DMS153 (cell line): ENCODE data around the gene PRPF39.
"Not testable (repeated sequence)": the region's sequence is repeated elsewhere in the genome, so short reads cannot be mapped to it uniquely, and the experiment has no call there.

Source experiments
- DNase-seq: peaks from one replicate; lab custom pipeline; 2025; lab: John Stamatoyannopoulos, UW

The PRPF39 gene, protein sequence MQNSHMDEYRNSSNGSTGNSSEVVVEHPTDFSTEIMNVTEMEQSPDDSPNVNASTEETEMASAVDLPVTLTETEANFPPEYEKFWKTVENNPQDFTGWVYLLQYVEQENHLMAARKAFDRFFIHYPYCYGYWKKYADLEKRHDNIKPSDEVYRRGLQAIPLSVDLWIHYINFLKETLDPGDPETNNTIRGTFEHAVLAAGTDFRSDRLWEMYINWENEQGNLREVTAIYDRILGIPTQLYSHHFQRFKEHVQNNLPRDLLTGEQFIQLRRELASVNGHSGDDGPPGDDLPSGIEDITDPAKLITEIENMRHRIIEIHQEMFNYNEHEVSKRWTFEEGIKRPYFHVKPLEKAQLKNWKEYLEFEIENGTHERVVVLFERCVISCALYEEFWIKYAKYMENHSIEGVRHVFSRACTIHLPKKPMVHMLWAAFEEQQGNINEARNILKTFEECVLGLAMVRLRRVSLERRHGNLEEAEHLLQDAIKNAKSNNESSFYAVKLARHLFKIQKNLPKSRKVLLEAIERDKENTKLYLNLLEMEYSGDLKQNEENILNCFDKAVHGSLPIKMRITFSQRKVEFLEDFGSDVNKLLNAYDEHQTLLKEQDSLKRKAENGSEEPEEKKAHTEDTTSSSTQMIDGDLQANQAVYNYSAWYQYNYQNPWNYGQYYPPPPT

DNA sequence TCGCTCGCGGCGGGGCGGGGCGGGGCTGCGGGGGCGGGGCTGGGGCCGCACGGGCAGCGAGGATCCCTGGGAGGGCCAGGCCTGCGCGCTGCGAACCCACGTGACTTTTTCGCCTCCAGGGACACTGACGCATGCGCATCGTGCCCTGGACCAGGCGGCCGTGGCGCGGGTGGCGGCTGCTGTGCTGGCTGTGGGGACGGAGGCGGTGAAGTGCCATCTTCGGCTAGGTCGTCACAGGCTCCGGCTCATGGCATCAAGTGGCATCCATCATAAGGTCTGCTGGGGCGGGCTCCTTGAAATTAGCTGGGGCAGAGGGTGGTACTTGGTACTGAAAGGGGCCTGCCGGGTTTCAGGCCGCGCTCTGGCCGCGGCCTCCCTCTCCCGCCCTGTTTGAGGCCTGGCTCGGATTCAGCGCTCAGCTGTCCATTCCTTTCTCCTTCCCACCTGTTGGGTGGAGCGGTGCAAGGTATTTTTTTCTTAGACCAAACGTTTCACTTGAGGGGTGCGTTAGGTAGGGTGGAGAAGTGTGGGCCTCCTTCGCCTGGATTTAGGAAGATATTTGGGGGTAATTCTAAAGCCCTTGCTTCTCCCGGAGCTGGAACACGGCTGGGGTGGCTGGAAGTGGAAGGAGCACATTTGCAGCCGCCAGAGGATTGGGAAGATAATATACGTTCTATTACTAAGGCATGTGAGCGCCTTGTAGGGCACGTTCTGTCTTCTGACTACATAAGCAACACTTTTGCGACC is at the start of gene PRPF39:
TSS of gene PRPF39 (plus strand) at position 141 of the 747 bp plus-strand sequence. CDS start 11,124 bp downstream, outside the sequence.
- peak; percentile 86 for DNase-seq

DNA sequence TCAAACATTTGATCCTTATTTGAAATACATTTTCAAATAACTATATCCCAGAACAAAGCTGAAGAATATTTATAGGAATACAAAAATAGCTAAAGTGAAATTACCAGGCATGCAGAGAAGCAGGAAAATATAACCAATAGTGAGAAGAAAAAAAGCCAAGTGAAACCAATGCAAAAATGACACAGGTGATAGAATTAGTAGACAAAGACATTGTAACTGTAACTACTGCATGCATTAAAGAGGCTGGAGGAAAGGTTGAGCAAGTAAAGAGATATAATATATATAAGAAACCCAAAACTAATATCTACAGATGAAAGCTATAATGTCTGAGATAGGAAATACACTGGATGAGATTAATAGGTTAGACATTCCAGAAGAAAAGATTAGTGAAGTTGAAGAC is 49.2 kb upstream of the PRPF39 start:
- no peak for DNase-seq

DNA sequence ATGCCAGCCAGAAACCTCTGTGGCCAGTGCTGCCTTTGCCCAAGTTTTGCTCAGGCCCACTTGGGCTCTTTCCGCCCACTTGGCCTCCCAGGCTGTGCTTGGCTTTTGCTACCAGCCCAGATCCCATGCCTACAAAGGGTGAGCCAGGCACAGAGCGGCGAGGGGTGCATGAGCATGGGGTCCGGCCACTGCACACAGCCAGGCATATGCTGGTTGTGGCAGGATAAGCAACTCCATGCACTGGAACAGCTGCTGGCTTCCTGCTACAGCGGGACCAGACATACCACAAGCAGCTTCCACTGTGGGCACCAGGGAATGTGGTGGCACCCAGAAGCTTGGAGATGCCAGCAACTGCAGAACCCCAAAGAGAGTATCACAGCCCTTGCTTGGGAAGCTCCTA is 45.7 kb upstream of the PRPF39 start:
- DNase-seq, result no peak

DNA sequence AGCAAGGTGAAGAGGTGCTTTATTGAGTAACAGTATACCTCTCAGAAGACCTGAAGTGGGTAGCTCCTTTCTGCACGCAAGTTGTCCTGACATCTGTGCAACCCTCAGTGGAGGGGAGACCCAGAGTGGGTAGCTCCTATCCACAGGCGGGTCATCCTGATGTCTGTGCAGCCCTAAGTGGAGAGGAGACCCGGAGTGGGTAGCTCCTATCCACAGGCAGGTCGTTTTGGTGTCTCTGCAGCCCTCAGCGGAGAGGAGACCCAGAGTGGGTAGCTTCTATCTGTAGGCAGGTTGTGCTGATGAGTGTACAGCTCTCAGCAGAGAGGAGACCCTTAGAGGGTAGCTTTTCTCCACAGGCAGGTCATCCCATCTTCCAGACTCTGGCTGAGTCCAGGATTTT is 45.1 kb upstream of the PRPF39 start:
- DNase-seq, result no peak

DNA sequence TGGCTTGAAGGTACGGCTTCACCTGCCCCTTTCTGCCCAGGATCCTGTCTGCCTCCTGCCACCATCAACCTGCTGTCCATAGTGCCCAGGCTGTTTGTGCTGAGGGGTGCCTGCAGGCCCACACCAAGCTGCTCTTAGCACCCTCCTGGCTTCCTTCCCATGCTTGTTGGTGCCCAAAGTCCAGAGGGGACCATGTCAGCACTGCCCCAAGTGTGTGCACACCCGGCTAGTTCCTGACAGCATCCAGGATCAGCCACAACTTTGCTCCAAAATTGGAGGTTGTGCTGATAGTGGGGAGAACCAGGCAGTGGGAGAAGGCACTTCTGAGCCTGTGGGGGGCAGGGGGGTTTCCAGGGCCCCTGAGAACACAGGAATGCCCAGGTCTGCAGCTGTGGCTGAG is 44.5 kb upstream of the PRPF39 start:
- DNase-seq, result no peak

DNA sequence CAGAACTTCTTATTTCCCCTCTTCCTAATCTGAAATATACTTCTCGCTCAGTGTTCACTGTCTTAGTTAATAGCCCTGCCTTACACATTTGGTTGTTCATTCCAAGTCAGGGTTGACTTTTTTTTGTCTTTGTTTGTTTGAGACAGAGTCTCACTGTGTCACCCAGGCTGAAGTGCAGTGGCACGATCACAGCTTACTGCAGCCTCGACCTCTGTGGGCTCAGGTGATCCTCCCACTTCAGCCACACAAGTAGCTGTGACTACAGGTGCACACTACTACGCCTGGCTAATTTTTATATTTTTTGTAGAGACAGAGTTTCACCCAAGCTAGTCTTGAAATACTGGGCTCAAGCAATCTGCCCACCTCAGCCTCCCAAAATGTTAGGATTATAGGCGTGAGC is 42.3 kb upstream of the PRPF39 start:
- no peak for DNase-seq

DNA sequence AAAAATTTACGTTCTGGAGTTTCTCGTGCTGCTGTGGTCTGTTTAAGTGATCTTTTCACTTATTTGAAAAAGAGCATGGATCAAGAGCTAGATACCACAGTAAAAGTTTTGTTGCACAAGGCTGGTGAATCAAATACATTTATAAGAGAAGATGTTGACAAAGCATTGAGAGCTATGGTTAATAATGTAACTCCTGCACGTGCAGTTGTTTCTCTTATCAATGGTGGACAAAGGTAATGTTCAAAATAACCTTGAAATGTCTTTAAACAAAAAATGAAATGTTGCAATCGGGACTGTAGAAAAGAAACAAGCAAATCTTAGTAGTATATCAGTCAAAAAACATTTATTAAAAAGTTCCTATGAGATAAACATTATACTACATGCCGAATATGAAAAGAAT is 39.3 kb upstream of the PRPF39 start:
- DNase-seq, result no peak

DNA sequence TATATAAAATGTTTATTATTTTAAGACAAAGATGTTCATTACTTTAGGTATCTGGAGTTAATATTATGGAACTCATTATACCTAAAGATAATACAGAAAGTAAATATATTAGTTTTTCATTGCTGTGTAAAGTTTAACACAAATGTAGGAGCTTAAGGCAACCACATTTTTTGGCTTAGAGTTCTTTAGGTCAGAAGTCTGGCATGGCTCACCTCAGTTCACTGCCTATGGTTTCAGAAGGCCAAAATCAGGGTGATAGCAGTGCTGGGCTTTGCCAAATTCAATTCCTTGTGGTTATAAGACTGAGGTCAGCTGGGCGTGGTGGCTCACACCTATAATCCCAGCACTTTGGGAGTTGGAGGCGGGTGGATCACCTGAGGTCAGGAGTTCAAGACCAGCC is 35.5 kb upstream of the PRPF39 start:
- DNase-seq, result no peak

DNA sequence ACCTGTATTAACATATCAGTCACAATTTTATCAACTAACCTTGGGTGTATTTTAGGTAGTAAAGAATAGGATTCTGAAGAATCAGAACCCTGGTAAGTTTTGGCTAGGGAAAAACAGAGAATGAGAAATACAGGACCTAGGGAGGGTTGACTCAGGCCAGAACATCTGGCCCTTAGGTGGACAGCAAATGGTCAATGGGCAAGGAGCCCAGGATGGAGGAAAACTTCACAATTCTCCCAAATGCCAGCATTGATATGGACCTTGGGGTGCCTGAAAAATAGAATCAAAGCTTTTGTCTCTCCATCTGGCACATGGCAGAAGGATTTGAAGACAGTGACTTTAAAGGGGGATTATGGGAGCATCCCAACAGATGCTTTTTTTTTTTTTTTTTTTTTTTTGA is 32.7 kb upstream of the PRPF39 start:
- DNase-seq, result no peak

DNA sequence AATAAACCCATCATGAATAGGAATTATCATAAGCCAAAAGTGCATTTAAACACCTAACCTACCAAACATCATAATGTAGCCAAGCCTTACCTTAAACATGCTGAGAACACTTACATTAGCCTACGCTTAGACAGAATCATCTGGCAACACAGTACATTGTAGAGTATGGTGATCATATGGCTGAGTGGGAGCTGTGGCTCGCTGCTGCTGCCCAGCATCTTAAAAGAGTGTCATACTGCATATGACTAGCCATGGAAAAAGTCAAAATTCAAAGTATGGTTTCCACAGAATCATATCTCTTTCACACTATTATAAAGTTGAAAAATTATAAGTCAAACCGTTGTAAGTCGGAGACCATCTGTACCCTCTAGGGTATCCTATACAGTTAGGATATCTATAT is 32.0 kb upstream of the PRPF39 start:
- DNase-seq, result no peak

DNA sequence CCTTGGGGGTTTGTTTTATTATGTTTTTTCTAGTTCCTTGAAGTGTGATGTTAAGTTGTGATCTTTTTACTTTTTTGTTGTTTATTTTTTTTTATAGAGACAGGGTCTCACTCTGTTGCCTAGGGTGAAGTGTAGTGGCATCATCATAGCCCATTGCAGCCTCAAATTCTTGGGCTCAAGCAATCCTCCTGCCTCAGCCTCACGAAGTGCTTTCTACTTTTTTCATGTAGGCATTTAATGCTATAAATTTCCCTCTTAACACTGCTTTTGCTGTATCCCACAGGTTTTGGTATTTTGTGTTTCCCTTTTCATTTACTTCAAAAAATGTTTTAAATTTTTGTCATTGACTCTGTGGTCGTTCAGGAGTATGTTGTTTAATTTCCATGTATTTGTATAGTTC is 26.6 kb upstream of the PRPF39 start:
- no peak for DNase-seq

DNA sequence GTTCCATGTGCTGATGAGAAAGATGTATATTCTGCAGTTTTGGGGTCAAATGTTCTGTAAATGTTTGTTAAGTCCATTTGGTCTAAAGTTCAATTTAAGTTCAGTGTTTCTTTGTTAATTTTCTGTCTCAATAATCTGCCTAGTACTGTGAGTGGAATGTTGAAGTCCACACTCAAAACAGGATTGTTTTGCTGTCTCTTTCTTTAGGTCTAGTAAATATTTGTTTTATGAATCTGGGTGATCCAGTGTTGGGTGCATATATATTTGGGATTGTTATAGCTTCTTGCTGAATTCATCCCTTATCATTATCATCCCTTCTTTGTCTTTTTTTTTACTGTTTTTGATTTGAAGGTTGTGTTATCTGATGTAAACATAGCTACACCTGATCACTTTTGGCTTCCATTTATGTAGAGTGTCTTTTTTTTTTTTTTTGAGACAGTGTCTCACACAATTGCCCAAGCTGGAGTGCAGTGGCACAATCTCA is 26.0 kb upstream of the PRPF39 start:
- no peak for DNase-seq

DNA sequence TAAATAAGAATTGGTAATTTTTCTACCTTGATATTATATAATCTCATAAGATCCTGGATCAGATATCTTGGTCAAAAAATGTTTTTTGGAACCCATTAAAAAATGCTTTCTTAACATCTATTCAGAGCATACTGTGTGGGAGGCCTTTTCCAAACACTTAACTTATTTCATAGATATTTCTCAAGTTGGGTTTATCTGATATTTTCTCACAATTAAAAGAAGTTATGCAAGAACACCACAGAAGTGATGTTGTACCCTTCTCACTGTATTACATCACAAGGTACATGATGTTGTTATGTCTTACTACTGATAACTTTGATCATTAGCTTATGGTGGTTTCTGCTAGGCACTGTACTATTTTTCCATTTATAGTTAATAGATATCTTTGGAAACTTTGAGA is 23.4 kb upstream of the PRPF39 start:
- DNase-seq, result no peak

DNA sequence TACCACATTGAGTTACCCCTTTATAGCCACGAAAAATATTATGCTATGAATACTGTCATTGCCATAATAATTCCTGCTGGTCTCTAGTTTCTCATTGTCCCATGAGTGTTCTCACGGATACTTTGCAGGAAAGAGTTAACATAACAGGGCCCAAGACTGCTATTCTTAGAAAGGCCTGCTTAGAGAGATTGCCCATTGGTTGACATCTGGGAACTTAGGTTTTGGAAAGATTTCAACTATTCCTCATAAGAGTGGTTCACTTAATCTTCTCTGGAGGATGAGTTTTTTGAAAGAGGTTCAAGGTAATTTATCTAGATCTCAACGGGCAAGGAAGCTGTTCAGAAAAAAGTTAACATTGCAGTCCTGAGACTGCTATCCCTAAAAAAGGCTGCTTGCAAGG is 18.4 kb upstream of the PRPF39 start:
- no peak for DNase-seq

DNA sequence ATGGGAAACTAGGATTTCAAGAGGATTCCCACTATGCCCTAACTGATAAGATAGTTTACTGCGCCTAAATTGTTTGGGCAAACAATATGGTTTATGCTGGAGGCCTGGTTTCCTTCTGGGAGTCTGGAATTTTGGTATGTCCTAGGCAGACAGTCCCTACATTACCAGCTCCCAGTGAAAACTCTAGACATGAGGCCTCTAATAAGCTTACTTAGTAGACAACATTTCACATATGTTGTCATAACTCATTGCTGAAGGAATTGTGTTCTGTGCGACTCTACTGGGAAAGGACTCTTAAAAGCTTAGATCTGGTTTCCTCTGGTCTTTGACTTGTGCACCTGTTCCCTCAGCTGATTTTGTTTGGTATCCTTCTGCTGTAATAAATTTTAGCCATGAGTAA is 18.0 kb upstream of the PRPF39 start:
- no peak for DNase-seq

DNA sequence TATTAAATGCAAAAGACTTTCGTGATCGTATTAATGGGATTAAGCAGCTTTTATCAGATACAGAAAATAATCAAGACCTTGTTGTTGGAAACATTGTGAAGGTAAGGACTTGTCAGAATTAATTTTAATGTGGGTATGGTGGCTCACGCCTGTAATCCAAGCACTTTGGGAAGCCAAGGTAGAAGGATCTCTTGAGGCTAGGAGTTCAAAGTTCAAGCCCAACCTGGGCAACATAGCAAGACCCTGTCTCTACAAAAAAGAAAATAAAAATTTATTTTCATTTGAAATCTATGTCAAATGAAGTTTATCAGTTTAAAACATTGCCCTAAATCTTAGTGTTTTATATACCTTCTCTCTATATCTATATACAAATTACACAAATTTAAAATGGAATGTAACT is 17.2 kb upstream of the PRPF39 start:
- DNase-seq, result no peak

DNA sequence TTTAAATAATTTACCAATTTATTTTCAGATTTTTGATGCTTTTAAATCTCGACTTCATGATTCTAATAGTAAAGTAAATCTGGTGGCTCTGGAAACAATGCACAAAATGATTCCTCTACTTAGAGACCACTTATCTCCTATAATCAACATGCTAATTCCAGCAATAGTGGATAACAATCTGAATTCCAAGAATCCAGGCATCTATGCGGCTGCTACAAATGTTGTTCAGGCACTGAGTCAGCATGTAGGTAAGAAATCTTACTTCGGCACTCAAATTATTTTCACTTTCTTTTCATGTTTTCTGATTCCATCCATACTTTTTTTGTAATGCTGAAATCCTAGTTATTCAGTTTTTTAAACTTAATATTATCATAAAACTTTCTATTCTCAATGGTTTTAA is 15.5 kb upstream of the PRPF39 start:
- DNase-seq, result no peak

DNA sequence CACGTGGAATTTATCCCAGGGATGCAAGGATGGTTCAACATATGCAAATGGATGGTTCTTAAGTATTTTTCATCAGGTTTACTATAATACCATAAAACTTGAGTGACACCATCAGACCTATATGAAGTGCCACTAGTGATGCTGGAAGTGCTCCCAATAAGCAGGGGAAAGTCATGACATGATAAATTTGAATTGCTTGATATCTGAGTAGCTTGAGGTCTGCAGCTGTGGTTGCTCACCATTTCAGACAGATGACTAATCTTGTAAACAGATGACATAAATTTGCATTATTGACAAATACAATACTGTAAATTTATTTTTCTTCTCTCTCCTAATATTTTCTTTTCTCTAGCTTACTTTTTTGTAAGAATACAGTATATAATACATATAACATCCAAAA is 13.7 kb upstream of the PRPF39 start:
- DNase-seq, result no peak

DNA sequence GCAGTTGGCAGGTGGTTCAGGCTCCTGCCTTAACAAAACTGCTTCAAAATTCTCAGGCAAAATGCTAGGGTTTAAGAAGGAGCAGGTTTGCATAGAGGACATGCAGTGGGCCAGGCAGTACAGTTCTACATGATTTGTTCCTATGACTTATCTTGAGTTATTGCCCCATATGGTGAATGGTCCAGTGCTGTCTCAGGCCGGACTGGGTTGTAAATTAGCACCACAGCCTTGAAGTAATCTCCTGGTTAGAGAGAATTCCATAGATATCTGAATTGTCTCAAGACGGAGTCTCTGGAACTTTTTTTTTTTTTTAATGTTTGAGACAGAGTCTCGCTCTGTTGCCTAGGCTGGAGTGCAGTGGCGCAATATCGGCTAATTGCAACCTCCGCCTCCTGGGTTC is 11.8 kb upstream of the PRPF39 start:
- DNase-seq, result no peak

DNA sequence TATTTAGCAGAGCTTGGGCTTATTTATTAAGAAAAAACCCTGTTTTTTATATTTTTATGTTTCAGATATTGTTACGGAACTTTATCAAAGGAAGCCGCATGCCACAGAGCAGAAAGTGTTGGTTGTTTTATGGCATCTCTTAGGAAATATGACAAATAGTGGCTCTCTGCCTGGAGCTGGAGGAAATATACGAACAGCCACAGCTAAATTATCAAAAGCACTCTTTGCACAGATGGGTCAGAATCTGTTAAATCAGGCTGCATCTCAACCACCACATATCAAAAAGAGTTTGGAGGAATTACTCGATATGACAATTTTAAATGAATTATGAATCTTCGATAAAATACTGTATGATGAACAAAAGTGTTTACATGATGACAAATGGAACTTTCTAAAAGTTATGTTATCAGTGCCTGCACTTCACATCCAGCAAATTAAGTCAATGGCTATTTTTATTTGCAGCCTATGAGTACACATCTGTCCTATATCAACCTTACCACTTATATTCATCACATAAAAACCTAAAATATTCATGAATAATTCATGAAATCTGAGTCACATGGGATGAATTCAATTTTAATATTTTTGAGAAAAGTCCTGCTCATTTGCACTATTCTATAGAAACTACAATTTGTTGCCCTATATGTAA is 10.6 kb upstream of the PRPF39 start:
- no peak for DNase-seq

DNA sequence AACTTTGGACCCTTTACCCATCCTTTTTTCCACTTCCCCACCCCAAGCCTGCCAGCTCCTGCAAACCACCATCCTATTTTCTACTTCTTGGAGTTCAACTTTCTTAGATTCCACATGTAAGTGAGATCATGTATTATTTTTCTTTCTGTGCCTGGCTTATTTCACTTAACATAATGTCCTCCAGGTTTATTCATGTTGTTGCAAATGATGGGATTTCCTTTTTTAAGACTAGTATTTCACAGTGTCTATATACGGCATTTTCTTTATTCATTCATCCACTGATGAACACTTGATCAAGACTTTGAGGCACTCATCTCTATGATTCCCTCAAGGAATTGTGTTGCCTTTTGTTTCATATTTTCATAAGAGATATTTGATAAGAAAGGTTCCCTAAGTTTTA is 5.6 kb upstream of the PRPF39 start:
- no peak for DNase-seq

DNA sequence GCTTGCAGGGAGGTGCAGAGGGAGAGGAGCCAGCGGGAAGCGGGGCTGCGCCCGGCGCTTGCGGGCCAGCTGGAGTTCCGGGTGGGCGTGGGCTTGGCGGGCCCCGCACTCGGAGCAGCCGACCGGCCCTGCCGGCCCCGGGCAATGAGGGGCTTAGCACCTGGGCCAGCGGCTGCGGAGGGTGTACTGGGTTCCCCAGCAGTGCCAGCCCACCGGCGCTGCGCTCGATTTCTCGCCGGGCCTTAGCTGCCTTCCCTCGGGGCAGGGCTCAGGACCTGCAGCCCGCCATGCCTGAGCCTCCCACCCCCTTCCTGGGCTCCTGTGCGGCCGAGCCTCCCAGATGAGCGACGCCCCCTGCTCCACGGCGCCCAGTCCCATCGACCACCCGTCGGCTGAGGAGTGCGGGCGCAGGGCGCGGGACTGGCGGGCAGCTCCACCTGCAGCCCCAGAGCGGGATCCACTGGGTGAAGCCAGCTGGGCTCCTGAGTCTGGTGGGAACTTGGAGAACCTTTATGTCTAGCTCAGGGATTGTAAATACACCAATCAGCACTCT is 3.4 kb upstream of the PRPF39 start:
- not testable (repeated sequence) for DNase-seq
